SK-MEL-5 (cell line): ENCODE data around the gene CEP89. TPM values are rescaled to one million over a fixed set of nuclear protein-coding genes. Genes with fewer than 3 reads are reported as not detected.
"Not testable (repeated sequence)": the region's sequence is repeated elsewhere in the genome, so short reads cannot be mapped to it uniquely, and the experiment has no call there.

Source experiments
- DNase-seq: peaks from one replicate; pipeline ENCODE4 v3.0.0-alpha.2; 2016; ENCODE audit warnings: low read depth, low spot score
- in situ Hi-C: cut with HindIII; loops from 2 replicates; pipeline ENCODE4 v1.10.0; 2016; ENCODE audit warnings: low sequenced_read_pairs, high pct_unique_total_duplicates, low pct_unique_long_range_greater_than_20kb
- total RNA-seq: library from RNA; depleted of rRNA; stranded (reverse); fragments of >200 nt; shearing (Covaris generic); gene quantifications from 2 replicates; pipeline ENCODE4 v1.2.3, GENCODE V29; 2014

The CEP89 gene
- total RNA-seq, 1 experiment from 2014 or later, result 4.8 TPM

GRCh38 chr19:32879741-32880140 is 92.0 kb downstream of the CEP89 start:
- in situ Hi-C loops, result no loop called here
- no peak for DNase-seq

- in situ Hi-C loops, result no loop called here
- no peak for DNase-seq
Measured at GRCh38 chr19:32878988-32879387, 92.8 kb downstream of the CEP89 start.

GRCh38 chr19:32877977-32878745 is 93.6 kb downstream of the CEP89 start:
- in situ Hi-C loops, result no loop called here

GRCh38 chr19:32877323-32877912 is 94.3 kb downstream of the CEP89 start:
- no peak for DNase-seq
- in situ Hi-C loops, result no loop called here

More at GRCh38 chr19:32877977-32878745, 93.6 kb downstream of the CEP89 start:
- DNase-seq, result no peak

DNA sequence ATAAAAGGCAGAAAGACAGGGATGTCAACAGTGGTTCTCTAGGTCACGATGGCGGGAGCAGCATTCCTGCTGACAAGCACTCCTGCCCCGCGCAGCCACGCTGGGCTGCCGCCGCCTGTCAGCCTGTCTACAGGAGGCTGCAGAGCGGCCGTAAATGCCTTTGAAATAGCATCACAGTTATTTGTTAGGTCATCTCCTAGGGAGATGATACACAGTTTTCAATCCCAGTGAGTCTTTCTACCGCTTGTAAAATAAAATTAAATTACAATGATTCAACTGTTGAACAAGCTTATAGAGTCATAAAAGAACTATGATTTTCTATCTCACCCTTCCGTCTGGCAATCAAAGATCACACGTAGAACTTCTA is 94.9 kb downstream of the CEP89 start:
- in situ Hi-C loops, result no loop called here
- DNase-seq, result no peak

DNA sequence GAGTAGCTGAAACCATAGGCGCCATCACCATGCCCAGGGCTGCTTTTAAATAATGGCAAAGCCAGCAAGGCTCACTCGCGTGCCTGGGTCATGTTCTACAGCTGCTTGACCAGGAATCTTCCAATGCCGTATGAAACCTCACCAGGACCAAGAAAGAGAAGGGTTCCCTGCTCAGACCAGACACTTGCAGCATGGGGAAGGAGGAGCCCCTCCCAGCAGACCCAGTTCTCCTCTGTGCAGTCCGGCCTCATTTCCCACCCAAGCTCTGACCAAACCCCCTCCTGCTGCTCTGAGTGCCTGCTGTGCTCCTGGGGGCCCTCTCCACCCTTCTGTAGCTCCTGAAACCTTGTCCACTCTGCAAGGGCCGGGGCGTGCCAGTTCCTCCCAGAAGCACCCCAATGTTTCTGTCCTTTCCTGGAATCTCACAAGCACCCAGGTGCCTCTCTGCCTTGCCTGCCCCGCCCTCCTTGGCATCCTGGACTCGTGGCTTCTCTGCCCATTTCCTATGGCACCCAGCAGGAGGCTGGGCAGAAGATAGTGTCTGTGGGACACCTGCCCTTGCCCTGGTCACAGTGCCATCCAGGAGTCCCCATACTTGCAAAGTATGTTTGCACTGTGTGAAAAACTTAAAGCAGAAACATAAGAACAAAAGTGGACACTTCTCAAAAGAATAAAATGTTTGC is 95.4 kb downstream of the CEP89 start:
- in situ Hi-C loops, result no loop called here
- no peak for DNase-seq

- in situ Hi-C loops, result no loop called here
- DNase-seq, result no peak
Measured at GRCh38 chr19:32875428-32875827, 96.3 kb downstream of the CEP89 start.

DNA sequence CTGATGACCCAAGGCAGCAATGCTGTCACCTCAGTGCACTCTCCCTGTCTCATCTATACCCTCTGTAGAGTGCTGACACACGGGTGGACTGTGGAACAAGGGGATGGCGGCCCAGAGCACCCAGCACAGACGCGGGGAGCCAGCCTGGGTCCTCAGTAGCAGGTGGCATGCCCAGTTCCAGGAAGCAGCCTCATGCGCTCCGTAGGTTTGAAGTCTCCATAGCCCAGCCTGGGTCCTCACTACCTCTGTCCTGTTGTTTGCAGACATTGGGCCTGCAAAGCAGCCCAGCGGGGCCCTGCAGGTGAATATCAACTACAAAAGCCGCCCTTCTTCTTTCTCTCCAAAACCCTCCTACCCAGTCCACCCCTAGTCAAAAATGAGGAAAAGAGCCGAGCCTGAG is 97.2 kb downstream of the CEP89 start:
- no peak for DNase-seq

DNA sequence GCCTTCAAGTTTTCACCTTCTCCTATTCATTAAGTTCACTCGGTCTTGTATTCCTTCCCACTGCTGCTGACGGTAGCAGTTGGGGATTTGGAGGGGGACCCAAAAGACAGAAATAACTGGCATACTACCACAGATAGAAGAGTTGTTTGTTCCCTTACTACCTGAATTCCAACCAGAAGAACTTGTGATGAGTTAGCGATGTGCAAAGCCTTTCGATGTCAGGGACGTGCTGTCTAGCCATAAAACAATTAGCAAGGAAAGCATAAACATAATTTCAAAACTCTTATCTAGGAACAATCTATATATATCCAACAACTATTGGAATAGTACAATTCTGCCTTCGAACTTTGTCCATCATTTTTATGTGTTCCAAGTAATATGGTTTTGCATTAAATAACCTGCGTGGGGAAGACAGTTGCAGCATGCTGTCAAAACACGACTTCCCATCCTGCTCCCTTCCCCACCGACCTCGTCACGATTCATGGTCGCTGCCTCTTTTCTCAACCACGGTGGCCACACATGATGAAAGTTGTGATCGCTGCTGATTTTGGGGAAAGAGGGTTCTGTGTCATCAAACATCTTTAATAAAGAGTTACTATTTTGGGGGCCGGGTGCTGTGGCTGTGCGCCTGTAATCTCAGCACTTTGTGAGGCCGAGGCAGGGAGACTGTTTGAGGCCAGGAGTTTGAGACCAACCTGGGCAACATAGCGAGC is 98.4 kb downstream of the CEP89 start:
- DNase-seq, result no peak
- in situ Hi-C loops, result no loop called here

More for the DNA sequence above, 97.2 kb downstream of the CEP89 start:
- in situ Hi-C loops, result no loop called here

DNA sequence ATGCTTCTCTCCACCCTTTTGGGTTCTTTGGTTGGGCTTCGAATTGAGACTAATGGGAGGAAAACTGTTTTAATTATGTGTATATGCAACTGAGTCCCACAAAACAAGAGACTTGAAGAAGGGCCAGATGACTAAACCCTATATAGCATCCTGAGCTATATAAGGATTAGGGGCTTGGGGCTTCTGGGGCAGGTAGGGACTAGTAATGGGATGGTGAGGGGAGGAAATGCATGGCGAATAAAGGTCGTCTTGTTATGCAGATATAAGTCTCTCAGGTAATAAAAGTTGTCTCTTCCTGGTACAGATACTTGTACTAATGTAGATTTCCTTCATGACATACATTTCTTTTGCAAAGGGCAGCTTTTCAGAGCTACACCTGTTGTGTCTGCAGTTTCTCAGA is 99.4 kb downstream of the CEP89 start:
- in situ Hi-C loops, result no loop called here
- DNase-seq, result no peak

DNA sequence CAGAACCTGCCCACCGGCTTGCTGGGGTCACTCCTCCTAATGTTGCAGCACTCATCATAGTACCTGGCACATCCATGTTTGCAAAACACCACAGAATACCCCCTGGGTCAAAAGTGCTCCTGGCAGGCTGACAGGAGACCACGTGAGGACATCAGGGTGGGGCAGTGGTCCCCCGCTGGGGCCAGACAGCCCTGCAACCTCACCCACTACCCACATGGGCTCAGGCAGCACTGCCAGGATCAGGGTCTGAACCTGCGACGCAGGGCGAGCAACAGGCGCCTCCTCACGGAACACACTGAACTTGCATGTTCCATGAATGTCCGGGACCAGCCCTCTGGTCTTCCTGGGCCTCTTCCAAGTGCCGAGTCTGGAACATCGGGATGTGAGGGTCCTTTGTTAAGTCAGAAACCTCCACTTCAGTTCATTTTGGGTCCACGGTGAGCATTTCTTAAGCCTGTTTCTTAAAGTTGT is 100.7 kb downstream of the CEP89 start:
- peak; percentile 83 for DNase-seq
- in situ Hi-C loops, result no loop called here

- DNase-seq, result no peak
- in situ Hi-C loops, result no loop called here
Measured at GRCh38 chr19:32869966-32870573, 101.7 kb downstream of the CEP89 start.

DNA sequence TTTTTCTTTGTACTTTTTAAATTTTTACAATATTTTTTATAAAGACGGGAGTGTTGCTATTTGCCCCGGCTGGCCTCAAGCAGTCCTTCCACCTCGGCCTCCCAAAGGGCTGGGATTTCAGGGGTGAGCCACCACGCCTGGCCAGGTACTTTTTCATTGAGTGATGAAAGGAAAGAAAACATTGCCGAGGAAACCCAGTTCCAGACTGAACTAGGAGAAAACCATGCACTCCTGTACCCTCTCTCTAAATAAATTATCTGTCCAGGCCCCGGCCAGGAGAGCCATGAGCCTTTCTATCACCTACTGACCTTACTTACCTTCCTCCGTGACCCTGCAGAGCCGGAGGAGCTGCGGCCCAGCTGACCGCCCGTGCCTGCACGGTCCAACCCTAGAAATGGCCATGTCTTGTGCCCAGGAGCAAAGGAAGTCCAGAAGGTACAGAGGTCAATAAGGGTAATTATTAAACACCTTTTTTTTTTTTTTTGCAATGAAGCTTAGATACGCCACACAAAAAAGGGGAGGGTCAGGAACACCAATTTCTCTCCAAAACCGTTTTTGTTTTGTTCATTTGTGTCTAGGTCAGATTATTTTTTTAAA is 102.3 kb downstream of the CEP89 start, which contains the start of gene SLC7A9:
SLC7A9 (minus strand) TSS at position 399 of the 597 bp plus-strand sequence. CDS start 1,233 bp downstream, outside the sequence.
- in situ Hi-C loops, result no loop called here
- no peak for DNase-seq

DNA sequence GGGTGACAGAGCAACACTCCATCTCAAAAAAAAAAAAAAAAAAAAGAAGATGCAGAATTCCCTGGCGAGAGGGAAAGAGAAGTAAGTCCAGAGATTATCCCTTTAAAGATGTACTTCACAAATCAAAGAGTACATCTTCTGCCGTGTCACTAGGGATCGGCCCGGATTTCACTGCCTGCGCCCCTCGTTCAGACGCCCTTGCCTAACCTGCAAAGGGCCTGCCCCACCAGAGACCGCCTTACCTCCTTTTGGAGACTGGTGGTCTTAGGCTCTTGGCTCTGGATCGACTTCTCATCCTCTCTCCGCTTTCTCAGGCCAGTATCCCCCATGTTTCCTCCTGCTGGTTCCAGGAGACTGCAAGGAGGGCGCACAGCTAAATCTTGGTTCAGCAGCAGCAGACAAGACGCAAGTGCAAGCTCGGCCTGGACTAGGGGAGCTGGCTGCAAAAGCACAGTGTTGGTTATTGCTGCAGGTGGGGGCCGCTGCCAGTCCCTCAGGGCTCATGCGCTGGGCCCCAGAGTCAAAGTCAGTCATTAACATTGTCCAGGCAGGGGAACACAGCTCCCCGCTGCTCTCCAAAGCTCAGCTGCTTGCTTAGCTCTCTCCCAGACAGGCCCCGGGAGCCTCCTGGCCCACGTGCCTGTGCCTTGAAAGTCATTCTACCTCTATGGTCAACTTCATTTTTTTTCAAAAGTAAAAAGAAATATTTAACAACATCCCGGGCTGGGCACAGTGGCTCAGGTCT is 103.4 kb downstream of the CEP89 start:
- no peak for DNase-seq
- in situ Hi-C loops, result no loop called here

- DNase-seq, in situ Hi-C loops: not testable (repeated sequence)
Measured at GRCh38 chr19:32867436-32867835, 104.3 kb downstream of the CEP89 start.

- in situ Hi-C loops, result no loop called here
- no peak for DNase-seq
Measured at GRCh38 chr19:32866564-32867265, 105.0 kb downstream of the CEP89 start.
